ENCODE measurements around the gene OSTC.
A peak's percentile ranks its signal among the peaks of the same experiment; 100 is the strongest.
"Not testable (repeated sequence)": the region's sequence is repeated elsewhere in the genome, so short reads cannot be mapped to it uniquely, and the experiment has no call there.

Gene OSTC

GRCh38 chr4:108646706-108647105, 3.7 kb upstream of the OSTC start:
- no peak for DNase-seq (ENCODE audit: low spot score)

GRCh38 chr4:108649863-108650211, 562 bp upstream of the OSTC start:
- DNase-seq (ENCODE audit: low spot score), result no peak

- DNase-seq (ENCODE audit: low spot score), result peak; percentile 54
These were observed 804 bp downstream of the OSTC start for GRCh38 chr4:108651014-108651791.

- no peak for DNase-seq (ENCODE audit: low spot score)
These were observed 12.2 kb downstream of the OSTC start for GRCh38 chr4:108662629-108663028.

- no peak for DNase-seq (ENCODE audit: low spot score)
These were observed 24.1 kb downstream of the OSTC start for GRCh38 chr4:108674356-108674977.

- DNase-seq (ENCODE audit: low spot score), result peak; percentile 25
These were observed 31.0 kb downstream of the OSTC start for GRCh38 chr4:108681321-108681809.

GRCh38 chr4:108683479-108683878, 33.1 kb downstream of the OSTC start:
- peak; percentile 7 for DNase-seq (ENCODE audit: low spot score)

GRCh38 chr4:108685036-108685686, 34.8 kb downstream of the OSTC start:
- DNase-seq (ENCODE audit: low spot score), result no peak

GRCh38 chr4:108690738-108691137, 40.3 kb downstream of the OSTC start:
- no peak for DNase-seq (ENCODE audit: low spot score)

- DNase-seq (ENCODE audit: low spot score), result no peak
These were observed 42.8 kb downstream of the OSTC start for GRCh38 chr4:108693211-108693610.

GRCh38 chr4:108693819-108694218, 43.4 kb downstream of the OSTC start:
- no peak for DNase-seq (ENCODE audit: low spot score)

GRCh38 chr4:108694423-108694822, 44.0 kb downstream of the OSTC start:
- no peak for DNase-seq (ENCODE audit: low spot score)

- no peak for DNase-seq (ENCODE audit: low spot score)
These were observed 44.7 kb downstream of the OSTC start for GRCh38 chr4:108695062-108695461.

- no peak for DNase-seq (ENCODE audit: low spot score)
These were observed 45.8 kb downstream of the OSTC start for GRCh38 chr4:108696160-108696559.

GRCh38 chr4:108700081-108700757, 49.8 kb downstream of the OSTC start:
- peak; percentile 37 for DNase-seq (ENCODE audit: low spot score)

GRCh38 chr4:108702960-108703359, 52.6 kb downstream of the OSTC start:
- peak; percentile 13 for DNase-seq (ENCODE audit: low spot score)

- no peak for DNase-seq (ENCODE audit: low spot score)
These were observed 53.0 kb downstream of the OSTC start for GRCh38 chr4:108703370-108703769.

- no peak for DNase-seq (ENCODE audit: low spot score)
These were observed 53.6 kb downstream of the OSTC start for GRCh38 chr4:108703966-108704365.

- DNase-seq (ENCODE audit: low spot score), result no peak
These were observed 55.9 kb downstream of the OSTC start for GRCh38 chr4:108706289-108706688.

- no peak for DNase-seq (ENCODE audit: low spot score)
These were observed 58.8 kb downstream of the OSTC start for GRCh38 chr4:108709234-108709633.

GRCh38 chr4:108709722-108710121, 59.3 kb downstream of the OSTC start:
- DNase-seq (ENCODE audit: low spot score), result no peak

- DNase-seq (ENCODE audit: low spot score), result not testable (repeated sequence)
These were observed 60.2 kb downstream of the OSTC start for GRCh38 chr4:108710578-108710977.

- DNase-seq (ENCODE audit: low spot score), result no peak
These were observed 64.5 kb downstream of the OSTC start for GRCh38 chr4:108714880-108715279.

Measured in AG08395 (cell line).